Keratinocyte (primary cell): ENCODE measurements around the gene PCF11. TPM values are rescaled to one million over a fixed set of nuclear protein-coding genes. Genes with fewer than 3 reads are reported as not detected.

ENCODE experiments used
- DNase-seq: peaks from one replicate; pipeline ENCODE4 v3.0.0-alpha.2; 2011; ENCODE audit warnings: low read depth, missing footprints, low spot score
- FAIRE-seq: peaks from 2 replicates; lab custom pipeline; 2011; peaks lifted over from hg19 to GRCh38; lab: Jason Lieb, UNC
- H2AFZ ChIP-seq: 2 replicates; pipeline ENCODE4 v1.6.0; 2012; ENCODE audit warnings: low read length, control low read depth, inconsistent platforms; ENCODE audit not compliant: control insufficient read depth
- H3K27ac ChIP-seq: 2 replicates; pipeline ENCODE4 v1.5.1; 2011; ENCODE audit warnings: low read length; ENCODE audit not compliant: control insufficient read depth, insufficient read depth
- H3K27me3 ChIP-seq: 3 replicates; pipeline ENCODE4 v1.6.0; 2011; ENCODE audit warnings: low read length; ENCODE audit not compliant: control insufficient read depth, insufficient read depth; ENCODE audit errors: extremely low read depth
- H3K36me3 ChIP-seq, 2 experiments: 2 replicates in 1 of 2; 3 replicates in 1 of 2; pipeline ENCODE4 v1.5.1; 2011; ENCODE audit warnings: low read length in 2 of 2, mild to moderate bottlenecking in 1 of 2; ENCODE audit not compliant: control insufficient read depth in 2 of 2, insufficient read depth in 2 of 2; ENCODE audit errors: extremely low read depth in 1 of 2
- H3K4me1 ChIP-seq: 3 replicates; pipeline ENCODE4 v1.5.1; 2011; ENCODE audit warnings: low read length; ENCODE audit not compliant: control insufficient read depth, insufficient read depth; ENCODE audit errors: extremely low read depth
- H3K4me2 ChIP-seq: 3 replicates; pipeline ENCODE4 v1.6.0; 2011; ENCODE audit warnings: low read depth, low read length; ENCODE audit not compliant: control insufficient read depth, insufficient read depth; ENCODE audit errors: extremely low read depth
- H3K4me3 ChIP-seq, 3 experiments: fragments of 200-600 bp in 1 of 3; sonication (generic) in 1 of 3; 2 replicates in 2 of 3; 3 replicates in 1 of 3; pipeline ENCODE4 v1.5.1; 2011 to 2016; ENCODE audit warnings: low read length in 3 of 3, mild to moderate bottlenecking in 3 of 3, control low read depth in 2 of 3, inconsistent platforms in 1 of 3, low read depth in 1 of 3, mixed read lengths in 1 of 3, mixed run types in 1 of 3, moderate library complexity in 1 of 3; ENCODE audit not compliant: control insufficient read depth in 2 of 3, insufficient read depth in 2 of 3; ENCODE audit errors: extremely low read depth in 1 of 3
- H3K79me2 ChIP-seq: 2 replicates; pipeline ENCODE4 v1.6.0; 2012; ENCODE audit warnings: low read length; ENCODE audit not compliant: control insufficient read depth, insufficient read depth
- H3K9ac ChIP-seq: 3 replicates; pipeline ENCODE4 v1.6.0; 2011; ENCODE audit warnings: low read length; ENCODE audit not compliant: control insufficient read depth, insufficient read depth; ENCODE audit errors: extremely low read depth
- H3K9me1 ChIP-seq: 3 replicates; pipeline ENCODE4 v1.6.0; 2011; ENCODE audit warnings: low read length; ENCODE audit not compliant: control insufficient read depth, insufficient read depth; ENCODE audit errors: extremely low read depth
- H3K9me3 ChIP-seq: 2 replicates; pipeline ENCODE4 v1.5.1; 2012; ENCODE audit warnings: low read depth, low read length; ENCODE audit not compliant: control insufficient read depth
- H4K20me1 ChIP-seq: 3 replicates; pipeline ENCODE4 v1.6.0; 2011; ENCODE audit warnings: low read length; ENCODE audit not compliant: control insufficient read depth, insufficient read depth; ENCODE audit errors: extremely low read depth
- CTCF ChIP-seq, 3 experiments: IDR thresholded peaks in 1 of 3; conservative IDR thresholded peaks in 1 of 3; optimal IDR thresholded peaks in 1 of 3; 2 replicates in 2 of 3; 3 replicates in 1 of 3; pipeline versions ENCODE3 to v1.5.1; 2011; ENCODE audit warnings: low read length in 3 of 3, mild to moderate bottlenecking in 3 of 3, moderate library complexity in 2 of 3, control low read depth in 1 of 3, inconsistent platforms in 1 of 3; ENCODE audit not compliant: insufficient read depth in 2 of 3; ENCODE audit errors: extremely low read depth in 1 of 3
- EZH2 ChIP-seq: IDR thresholded peaks from one replicate; pipeline ENCODE4 v1.6.1; 2012; ENCODE audit warnings: inconsistent platforms, mild to moderate bottlenecking, low read length, moderate library complexity
- dilution Hi-C: fragments of 300-500 bp; cut with MboI; formaldehyde crosslinking; loops from one replicate; pipeline ENCODE4 v1.7.0; 2020; ENCODE audit warnings: low sequenced_read_pairs; ENCODE audit not compliant: extremely low pct_ligation_motif_present
- polyA plus RNA-seq, 5 experiments: library from polyadenylated mRNA; depleted of rRNA in 3 of 5; stranded (reverse) in 3 of 5; stranded (forward) in 1 of 5; unstranded in 1 of 5; fragments of >200 nt; gene quantifications; 1 replicate in 1 of 5; 2 replicates in 3 of 5; 3 replicates in 1 of 5; pipeline versions ENCODE4 v1.2.1 to v1.2.3, GENCODE V29; 2011 to 2012; ENCODE audit warnings: missing spikeins in 2 of 5, low read depth in 1 of 5, low replicate concordance in 1 of 5

The PCF11 gene
- polyA plus RNA-seq, 1 donor (not counting 4 experiments of a cell fraction or from before 2014, with no cell fraction given) = 32.8 TPM

DNA sequence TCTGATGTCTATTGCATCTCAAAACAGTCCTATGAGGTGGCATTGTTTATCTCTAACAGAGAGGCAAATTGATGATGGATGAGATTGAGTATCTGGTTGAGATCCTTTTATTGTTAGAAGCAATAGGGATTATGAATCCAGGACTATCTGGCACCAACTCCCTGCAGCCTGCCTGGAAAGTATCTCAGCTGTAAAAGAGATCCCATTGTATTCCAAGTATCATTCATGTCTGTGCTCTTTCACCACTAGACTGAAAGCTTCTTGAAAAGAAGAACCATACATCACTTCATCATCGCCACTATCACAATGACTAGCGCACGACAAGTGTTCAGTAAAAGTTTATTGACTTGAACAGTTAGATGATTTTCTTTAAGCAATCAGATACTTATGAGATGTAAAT, 41.9 kb upstream of the PCF11 start:
- no peak overlapping the region for H3K4me2 ChIP-seq
- no peak overlapping the region for H2AFZ ChIP-seq
- no peaks in the 10 kb centered on the region for H3K9me3 ChIP-seq
- dilution Hi-C loops = no loop called here
- DNase-seq (no peak), FAIRE-seq (no peak)
- H3K36me3 ChIP-seq = no peaks in the 10 kb centered on the region
- H3K27ac ChIP-seq = no peak overlapping the region
- TF ChIP-seq CTCF (optimal IDR thresholded peaks at IDR 0.05 in 1 of 3, IDR thresholded peaks at IDR 0.05 in 1 of 3, conservative IDR thresholded peaks at IDR 0.05 in 1 of 3; ENCODE audit: extremely low read depth in 1 of 3, insufficient read depth in 2 of 3, low read length in 3 of 3) (no peak), EZH2 (no peak)
- H3K9me1 ChIP-seq = no peaks in the 10 kb centered on the region
- H3K9ac ChIP-seq = no peak overlapping the region
- H3K79me2 ChIP-seq = no peaks in the 10 kb centered on the region
- H3K4me3 ChIP-seq = no peak overlapping the region
- no peaks in the 10 kb centered on the region for H4K20me1 ChIP-seq
- H3K4me1 ChIP-seq = no peaks in the 10 kb centered on the region
- H3K27me3 ChIP-seq = no peaks in the 10 kb centered on the region

GRCh38 chr11:83115551-83115950, 41.4 kb upstream of the PCF11 start:
- H2AFZ ChIP-seq = no peak overlapping the region
- no peak overlapping the region for H3K4me2 ChIP-seq
- no peaks in the 10 kb centered on the region for H4K20me1 ChIP-seq

More at GRCh38 chr11:83115551-83115950, 41.4 kb upstream of the PCF11 start:
- no peak for DNase-seq
- Histone ChIP-seq H3K79me2 (no peaks in the 10 kb centered on the region), H3K27me3 (no peaks in the 10 kb centered on the region), H3K9me3 (no peaks in the 10 kb centered on the region), H3K9ac (no peak overlapping the region), H3K9me1 (no peaks in the 10 kb centered on the region), H3K27ac (no peak overlapping the region), H3K4me1 (no peaks in the 10 kb centered on the region), H3K36me3 (no peaks in the 10 kb centered on the region), H3K4me3 (no peak overlapping the region)
- dilution Hi-C loops = no loop called here
- no peak for TF ChIP-seq EZH2
- no peak for TF ChIP-seq CTCF (optimal IDR thresholded peaks at IDR 0.05 in 1 of 3, IDR thresholded peaks at IDR 0.05 in 1 of 3, conservative IDR thresholded peaks at IDR 0.05 in 1 of 3; ENCODE audit: extremely low read depth in 1 of 3, insufficient read depth in 2 of 3, low read length in 3 of 3)
- no peak for FAIRE-seq
